Measurements from ENCODE around the gene FBXL2.

The FBXL2 gene

GRCh38 chr3:33277193-33277882, at the start of gene FBXL2:
Gene FBXL2 (plus strand): TSS chr3:33277442. CDS start chr3:33277513, 71 bp downstream.
- peak; percentile 47 for DNase-seq

DNA sequence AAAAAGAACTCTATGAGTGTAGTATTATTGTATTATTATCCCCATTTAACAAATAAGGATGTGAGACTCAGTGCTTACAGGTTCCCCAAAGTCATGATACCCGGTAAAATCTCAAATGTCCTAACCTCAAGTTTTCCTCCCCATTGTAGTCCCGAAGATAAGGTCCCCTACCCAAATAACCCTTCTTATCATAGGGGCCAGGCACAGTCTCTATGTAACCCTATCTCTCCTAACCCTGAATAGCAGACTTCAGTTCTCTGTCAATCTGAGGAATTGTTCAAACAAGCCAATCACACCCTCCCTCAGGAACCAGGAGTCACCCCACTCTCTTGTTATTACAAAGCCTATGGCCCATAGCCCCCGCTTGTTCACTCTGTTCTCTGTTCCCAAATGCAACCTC, 48.2 kb upstream of the FBXL2 start:
- no peak for DNase-seq

- no peak for DNase-seq
Observed at GRCh38 chr3:33229947-33230346, 47.3 kb upstream of the FBXL2 start.

- no peak for DNase-seq
Observed at GRCh38 chr3:33231756-33232465, 45.3 kb upstream of the FBXL2 start.

DNA sequence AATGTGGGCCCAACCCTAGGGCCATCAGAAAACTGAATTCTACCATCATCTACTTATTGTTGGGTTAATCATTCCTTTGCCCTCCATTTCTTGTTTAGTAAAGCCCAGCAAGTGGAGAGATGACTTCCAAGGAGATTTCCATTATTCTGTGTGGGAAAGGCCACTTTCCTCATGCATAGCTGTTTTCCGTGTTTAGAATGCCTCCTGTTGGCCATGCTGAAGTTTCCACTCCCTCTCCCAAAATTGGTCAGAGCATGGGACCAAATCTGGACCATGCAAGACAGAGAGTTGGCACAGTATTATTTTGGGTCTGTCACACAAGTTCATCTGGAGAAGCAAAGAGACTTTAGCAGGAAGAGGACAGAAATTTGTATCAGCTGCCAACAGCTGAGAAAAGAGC, 43.4 kb upstream of the FBXL2 start:
- no peak for DNase-seq

- DNase-seq = no peak
Observed at GRCh38 chr3:33236005-33236404, 41.2 kb upstream of the FBXL2 start.

GRCh38 chr3:33237439-33237838, 39.8 kb upstream of the FBXL2 start:
- no peak for DNase-seq

- no peak for DNase-seq
Observed at GRCh38 chr3:33238923-33239322, 38.3 kb upstream of the FBXL2 start.

- no peak for DNase-seq
Observed at GRCh38 chr3:33240261-33240660, 37.0 kb upstream of the FBXL2 start.

GRCh38 chr3:33246786-33247185, 30.5 kb upstream of the FBXL2 start:
- no peak for DNase-seq

- no peak for DNase-seq
Observed at GRCh38 chr3:33250712-33251111, 26.5 kb upstream of the FBXL2 start.

DNA sequence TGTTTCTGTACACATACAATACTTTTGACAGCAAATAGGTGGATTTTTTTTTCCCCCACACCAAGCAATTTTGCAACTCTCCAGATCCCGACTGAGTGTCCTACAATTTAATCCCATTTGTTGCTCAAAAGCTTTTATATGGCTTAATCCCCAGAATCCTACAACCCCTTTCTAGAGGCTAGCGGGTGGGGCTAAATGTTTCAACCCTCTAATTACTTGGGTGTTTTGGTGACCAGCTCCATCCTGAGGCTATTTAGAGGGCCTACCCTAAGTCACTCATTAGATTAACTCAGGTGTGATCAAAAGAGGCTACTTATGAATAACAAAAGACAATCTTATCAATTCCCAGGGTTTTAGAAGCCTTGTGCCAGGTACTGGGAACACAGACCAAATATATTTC, 21.0 kb upstream of the FBXL2 start:
- DNase-seq = no peak

DNA sequence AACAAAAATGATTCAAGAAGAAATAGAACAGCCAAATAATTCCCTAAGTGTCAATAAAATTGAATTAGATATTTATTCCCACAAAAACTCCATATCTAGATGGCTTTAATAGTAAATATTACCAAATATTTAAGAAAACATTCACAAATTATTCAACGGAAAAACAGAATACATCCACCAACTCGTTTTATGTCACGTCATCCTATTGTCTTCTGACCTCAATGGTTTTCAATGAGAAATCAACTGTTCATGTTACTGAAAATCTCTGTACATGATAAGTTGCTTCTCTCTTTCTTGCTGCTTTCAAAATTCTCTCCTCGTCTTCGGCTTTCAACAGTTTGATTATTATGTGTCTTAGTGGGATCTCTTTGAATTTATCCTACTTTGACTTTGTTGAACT, 17.1 kb upstream of the FBXL2 start:
- no peak for DNase-seq

GRCh38 chr3:33269385-33269784, 7.9 kb upstream of the FBXL2 start:
- DNase-seq = no peak

DNA sequence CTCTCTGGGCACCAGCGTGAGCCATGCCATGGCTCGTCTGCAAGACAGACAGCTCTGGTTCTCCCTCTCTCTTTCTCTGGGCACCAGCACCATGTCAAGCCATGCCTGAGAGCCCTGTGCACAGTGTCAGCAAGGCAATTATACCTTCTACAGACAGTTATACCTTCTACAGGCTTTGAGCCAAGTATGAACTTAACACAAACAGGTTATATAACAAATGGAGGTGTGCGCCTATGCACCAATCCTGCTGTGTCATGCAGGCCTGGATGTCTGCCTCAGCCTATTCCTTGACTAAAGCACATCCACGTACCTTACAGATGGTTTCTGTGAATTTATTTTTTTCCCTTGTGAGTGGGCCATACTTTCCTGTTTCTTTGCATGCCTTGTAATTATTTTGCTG, 5.9 kb upstream of the FBXL2 start:
- DNase-seq = no peak

DNA sequence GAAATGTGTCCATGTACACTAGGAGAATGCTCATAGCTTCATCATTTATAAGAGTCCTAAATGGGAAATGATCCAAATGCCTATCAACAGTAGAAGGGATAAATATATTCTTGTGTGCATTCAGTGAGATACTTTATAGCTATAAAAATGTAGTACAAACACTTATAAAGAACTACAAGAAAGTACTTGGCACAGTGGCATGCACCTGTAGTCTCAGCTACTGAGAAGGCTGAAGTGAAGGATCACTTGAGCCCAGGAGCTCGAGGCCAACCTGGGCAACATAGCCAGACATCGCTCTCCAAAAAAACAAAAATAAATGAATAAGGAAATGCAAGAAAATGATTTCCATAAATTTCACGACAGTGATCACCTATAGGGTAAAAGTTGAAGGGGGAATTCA, 3.6 kb upstream of the FBXL2 start:
- no peak for DNase-seq

GRCh38 chr3:33278163-33278562, 921 bp downstream of the FBXL2 start:
- no peak for DNase-seq

DNA sequence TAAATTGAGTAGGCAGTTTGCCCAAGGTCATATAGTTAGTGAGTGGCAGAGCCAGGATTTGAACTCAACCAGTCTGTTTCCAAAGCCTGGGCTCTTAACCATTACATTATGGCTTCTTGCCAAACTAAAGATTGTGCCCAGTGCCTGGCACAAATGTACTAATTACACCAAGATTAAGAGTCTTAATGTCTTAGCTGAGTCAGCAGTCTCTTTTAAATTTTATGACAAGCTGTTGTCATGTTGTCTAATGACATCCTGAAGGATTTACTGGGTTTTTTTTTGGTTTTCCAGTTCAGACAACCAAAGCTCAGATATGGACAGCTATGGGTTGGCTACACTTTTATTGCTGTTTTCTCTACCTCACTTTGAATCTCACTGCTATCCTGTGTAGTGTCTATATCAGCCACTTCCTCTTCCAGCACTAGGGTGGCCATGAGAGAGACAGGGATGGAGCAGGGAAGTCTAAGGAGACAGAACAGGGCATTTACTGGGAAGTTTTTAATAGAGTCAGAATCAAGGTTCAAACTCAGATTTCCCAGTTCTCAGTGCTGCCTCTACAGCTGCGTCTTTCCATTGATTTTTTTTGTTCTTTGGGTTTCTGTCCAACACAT, 10.5 kb downstream of the FBXL2 start:
- DNase-seq = no peak

GRCh38 chr3:33299395-33300081, 22.3 kb downstream of the FBXL2 start:
- DNase-seq = no peak

GRCh38 chr3:33312361-33312760, 35.1 kb downstream of the FBXL2 start:
- DNase-seq = no peak

DNA sequence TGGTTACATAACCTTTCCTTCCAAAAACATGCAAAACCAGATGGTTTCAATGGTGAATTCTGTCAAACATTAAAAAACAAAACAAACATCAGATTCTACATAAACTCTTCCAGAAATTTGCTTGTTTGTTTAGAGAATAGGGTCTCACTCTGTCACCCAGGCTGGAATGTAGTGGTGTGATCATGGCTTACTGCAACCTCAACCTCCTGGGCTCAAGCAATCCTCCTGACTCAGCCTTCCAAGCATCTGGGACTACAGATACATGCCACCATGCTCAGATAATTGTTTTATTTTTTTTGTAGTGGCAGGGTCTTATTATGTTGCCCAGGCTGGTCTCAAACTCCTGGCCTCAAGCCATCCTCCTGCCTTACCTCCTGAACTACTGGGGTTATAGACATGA, 36.1 kb downstream of the FBXL2 start:
- DNase-seq = no peak

GRCh38 chr3:33314993-33315392, 37.8 kb downstream of the FBXL2 start:
- no peak for DNase-seq

DNA sequence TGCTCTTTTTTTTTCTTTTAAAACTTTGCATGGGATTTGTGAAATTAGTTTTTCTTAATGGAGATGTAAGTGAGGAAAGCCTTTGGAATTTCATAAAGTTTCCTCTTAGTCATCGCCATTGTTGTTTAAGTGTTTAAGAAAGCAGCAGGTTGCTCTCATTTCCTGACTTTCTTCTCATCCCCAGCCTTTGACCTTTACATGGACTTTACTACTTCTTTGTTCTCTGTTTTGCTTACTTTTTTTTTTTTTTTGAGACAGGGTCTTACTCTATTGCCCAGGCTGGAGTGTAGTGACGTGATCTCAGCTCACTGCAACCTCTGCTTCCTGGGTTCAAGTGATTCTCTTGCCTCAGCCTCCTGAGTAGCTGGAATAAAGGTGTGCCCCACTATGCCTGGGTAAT, 38.6 kb downstream of the FBXL2 start:
- no peak for DNase-seq
